ENCODE data around the gene LAMA3.

LAMA3 gene

DNA sequence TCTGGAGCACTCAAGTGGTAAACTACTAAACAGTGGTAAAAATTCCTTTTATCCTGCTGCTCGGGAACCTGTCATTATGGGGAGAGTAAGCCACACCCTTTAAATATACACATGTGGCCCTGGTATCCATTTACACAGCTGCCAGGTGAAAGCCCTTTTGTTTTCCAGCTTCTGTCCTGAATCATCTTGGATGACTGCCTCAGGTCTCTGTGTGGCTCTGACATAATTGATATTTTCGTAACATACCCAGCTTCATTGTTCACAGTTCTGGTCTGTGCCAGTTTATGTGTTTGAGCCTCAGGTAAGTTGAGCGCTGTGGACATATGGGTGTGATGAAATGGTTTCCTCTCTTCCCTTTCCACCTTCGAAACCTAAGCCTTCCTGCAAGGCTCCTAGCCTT lies 309.6 kb downstream of the LAMA3 start:
- Mint-ChIP-seq H3K27me3 (ENCODE audit: low read depth, poor library complexity) (peaks cover 16% of the 10 kb centered on the region), H3K4me3 (no peak overlapping the region), H3K27ac (no peak overlapping the region)

DNA sequence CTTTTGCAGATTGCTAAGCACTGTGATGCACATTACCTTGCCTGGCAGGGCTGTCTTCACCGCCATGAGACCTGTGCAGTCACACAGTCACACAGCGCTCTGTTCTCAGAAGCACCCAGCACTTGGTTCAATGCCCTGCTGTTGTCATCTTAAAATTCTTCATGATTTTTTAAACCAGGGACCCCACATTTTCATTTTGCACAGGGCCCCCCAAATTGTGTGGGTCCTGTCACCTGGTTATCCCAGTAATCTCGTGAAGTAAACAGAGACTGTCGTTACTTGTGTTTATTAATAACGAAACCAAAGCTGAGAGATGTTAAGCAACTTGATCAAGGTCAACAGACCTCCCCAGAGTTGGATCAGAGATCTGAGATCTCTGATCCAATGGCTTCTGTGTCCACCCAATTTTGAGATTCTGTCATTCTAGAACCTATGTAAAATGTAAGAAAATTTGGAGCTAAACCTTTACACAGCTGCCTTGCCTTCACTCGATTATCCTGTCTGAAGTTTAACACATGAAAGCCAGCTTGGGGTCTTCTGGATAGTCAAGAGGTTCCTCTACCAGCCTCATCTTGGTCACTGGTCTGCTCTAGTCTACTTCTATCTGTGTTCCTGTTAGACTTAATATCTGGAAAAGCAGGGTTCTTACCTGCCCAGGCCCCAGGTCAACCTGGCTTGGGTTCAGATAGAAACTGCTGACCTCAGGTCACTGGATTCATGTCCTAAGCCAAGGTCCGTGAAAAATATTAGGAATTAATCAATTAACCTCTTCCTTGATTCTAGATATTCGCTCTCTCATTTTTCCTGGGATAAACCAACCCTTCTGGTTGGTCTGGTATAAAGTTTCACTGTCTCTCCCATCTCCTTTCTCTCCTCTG lies 311.6 kb downstream of the LAMA3 start:
- TF ChIP-seq, protein P1, sequence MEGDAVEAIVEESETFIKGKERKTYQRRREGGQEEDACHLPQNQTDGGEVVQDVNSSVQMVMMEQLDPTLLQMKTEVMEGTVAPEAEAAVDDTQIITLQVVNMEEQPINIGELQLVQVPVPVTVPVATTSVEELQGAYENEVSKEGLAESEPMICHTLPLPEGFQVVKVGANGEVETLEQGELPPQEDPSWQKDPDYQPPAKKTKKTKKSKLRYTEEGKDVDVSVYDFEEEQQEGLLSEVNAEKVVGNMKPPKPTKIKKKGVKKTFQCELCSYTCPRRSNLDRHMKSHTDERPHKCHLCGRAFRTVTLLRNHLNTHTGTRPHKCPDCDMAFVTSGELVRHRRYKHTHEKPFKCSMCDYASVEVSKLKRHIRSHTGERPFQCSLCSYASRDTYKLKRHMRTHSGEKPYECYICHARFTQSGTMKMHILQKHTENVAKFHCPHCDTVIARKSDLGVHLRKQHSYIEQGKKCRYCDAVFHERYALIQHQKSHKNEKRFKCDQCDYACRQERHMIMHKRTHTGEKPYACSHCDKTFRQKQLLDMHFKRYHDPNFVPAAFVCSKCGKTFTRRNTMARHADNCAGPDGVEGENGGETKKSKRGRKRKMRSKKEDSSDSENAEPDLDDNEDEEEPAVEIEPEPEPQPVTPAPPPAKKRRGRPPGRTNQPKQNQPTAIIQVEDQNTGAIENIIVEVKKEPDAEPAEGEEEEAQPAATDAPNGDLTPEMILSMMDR (IDR thresholded peaks at IDR 0.05), result no peak
- Mint-ChIP-seq H3K4me3 (no peak overlapping the region), H3K27ac (peak overlapping the region; percentile 24), H3K4me1 (peaks cover 3% of the 10 kb centered on the region), H3K27me3 (ENCODE audit: low read depth, poor library complexity) (peaks cover 16% of the 10 kb centered on the region), H3K9me3 (no peaks in the 10 kb centered on the region), H3K36me3 (ENCODE audit: low read depth) (no peaks in the 10 kb centered on the region)
- DNase-seq, result no peak

More for the DNA sequence above, 309.6 kb downstream of the LAMA3 start:
- TF ChIP-seq, protein P1 (IDR thresholded peaks at IDR 0.05), result no peak
- Mint-ChIP-seq H3K4me1 (peaks cover 18% of the 10 kb centered on the region), H3K36me3 (ENCODE audit: low read depth) (no peaks in the 10 kb centered on the region), H3K9me3 (no peaks in the 10 kb centered on the region)
- no peak for DNase-seq

DNA sequence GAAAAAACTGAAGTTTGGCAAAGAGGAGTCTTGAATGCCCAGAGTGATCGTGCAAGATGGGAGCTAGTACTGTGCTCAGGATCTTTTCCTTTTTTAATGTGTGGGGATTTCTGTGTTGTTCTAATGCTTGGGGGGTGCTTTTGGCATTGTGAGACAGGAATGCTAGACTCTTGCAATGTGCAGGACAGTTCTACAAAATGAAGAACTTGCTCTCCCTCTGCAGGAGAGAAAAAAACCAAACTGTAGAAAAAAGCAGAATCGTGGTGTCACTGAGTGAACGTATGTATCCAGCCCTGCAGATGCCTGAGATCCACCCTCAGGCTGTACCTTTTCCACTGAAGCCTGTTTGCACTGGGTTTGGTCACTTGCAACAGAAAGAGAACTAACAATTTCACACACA lies 313.2 kb downstream of the LAMA3 start:
- H3K4me1 Mint-ChIP-seq, result peaks cover 3% of the 10 kb centered on the region
- TF ChIP-seq, protein P1 (IDR thresholded peaks at IDR 0.05), result no peak
- H3K36me3 Mint-ChIP-seq (ENCODE audit: low read depth), result no peaks in the 10 kb centered on the region
- H3K9me3 Mint-ChIP-seq, result no peaks in the 10 kb centered on the region
- DNase-seq, result no peak
- H3K4me3 Mint-ChIP-seq, result no peak overlapping the region
- no peak overlapping the region for H3K27ac Mint-ChIP-seq
- peaks cover 13% of the 10 kb centered on the region for H3K27me3 Mint-ChIP-seq (ENCODE audit: low read depth, poor library complexity)

DNA sequence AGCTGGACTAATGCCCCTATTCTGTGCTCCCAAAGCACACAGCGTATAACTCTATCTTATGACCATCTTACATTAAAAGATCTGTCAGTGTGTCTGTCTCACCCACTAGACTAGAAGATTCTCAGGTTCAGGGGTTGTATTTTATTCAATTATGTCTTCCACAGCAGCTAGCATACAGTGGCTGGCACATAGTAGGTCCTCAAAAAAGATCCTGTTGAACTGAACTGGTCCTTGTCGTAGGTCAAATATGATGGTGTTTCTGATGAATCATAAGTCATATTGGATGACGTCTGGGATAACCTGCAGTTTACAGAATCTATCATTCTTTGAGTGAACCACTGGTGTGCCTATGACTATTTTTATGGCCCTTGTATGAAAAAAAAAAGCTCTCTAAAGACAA lies 314.0 kb downstream of the LAMA3 start:
- Mint-ChIP-seq H3K27ac (peak overlapping the region; percentile 40), H3K4me3 (no peak overlapping the region), H3K27me3 (ENCODE audit: low read depth, poor library complexity) (peaks cover 14% of the 10 kb centered on the region), H3K4me1 (peaks cover 3% of the 10 kb centered on the region), H3K36me3 (ENCODE audit: low read depth) (no peaks in the 10 kb centered on the region), H3K9me3 (no peaks in the 10 kb centered on the region)
- no peak for DNase-seq
- TF ChIP-seq, protein P1 (IDR thresholded peaks at IDR 0.05), result no peak

DNA sequence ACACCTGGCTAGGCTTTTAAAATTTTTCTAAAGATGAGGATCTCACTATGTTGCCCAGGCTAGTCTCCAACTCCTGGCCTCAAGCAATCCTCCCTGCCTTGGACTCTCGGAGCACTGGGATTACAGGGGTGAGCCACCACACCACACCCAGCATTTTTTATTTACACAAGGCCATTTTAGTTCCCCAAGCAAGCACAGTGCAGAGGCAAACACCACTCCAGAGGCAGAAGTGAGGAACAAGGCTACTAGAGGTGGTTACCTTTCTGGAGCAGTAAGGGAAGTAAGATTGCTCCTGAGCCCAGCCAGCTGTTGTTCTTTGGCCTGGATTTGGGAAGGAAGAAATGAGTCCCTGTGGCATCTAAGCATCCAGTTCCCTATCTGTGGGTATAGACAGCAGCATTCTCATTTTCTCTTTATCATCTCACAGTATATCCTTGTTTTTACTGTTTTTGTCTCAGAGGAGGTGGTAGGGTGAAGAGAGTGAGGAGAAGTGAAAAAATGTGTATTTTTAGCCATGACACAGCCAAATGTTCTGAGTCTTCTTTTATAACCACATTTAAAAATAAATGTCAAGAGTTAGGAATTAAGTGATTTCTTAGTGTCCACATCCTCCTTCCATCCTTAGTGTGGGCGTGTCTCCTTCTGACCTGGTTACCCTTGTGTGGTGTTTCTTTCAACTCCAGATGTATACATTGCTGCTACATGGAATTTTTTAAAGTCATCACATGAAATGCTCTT lies 314.8 kb downstream of the LAMA3 start:
- Mint-ChIP-seq H3K27ac (no peak overlapping the region), H3K4me1 (peaks cover under 1% of the 10 kb centered on the region), H3K4me3 (no peak overlapping the region), H3K9me3 (no peaks in the 10 kb centered on the region), H3K27me3 (ENCODE audit: low read depth, poor library complexity) (peaks cover 19% of the 10 kb centered on the region), H3K36me3 (ENCODE audit: low read depth) (no peaks in the 10 kb centered on the region)
- no peak for DNase-seq
- TF ChIP-seq, protein P1 (IDR thresholded peaks at IDR 0.05), result no peak
